Measurements from ENCODE around the gene SLC38A5. TPM values are rescaled to one million over a fixed set of nuclear protein-coding genes. Genes with fewer than 3 reads are reported as not detected.

SLC38A5 gene
- total RNA-seq, 1 donor from 2014 or later, result 28.3 TPM

- Histone ChIP-seq H3K27me3 (ENCODE audit: control insufficient read depth, insufficient read depth, low read length) (no peaks in the 10 kb centered on the region), H3K36me3 (ENCODE audit: control insufficient read depth, insufficient read depth, low read length) (no peaks in the 10 kb centered on the region), H3K4me3 (ENCODE audit: low read depth, low read length) (no peak overlapping the region)
- TF ChIP-seq CTCF (IDR thresholded peaks at IDR 0.05; ENCODE audit: insufficient read depth, low read length, poor library complexity, severe bottlenecking), result no peak
- no peak for DNase-seq (ENCODE audit: low read depth)
These were observed 10.1 kb upstream of the SLC38A5 start for GRCh38 chrX:48480142-48480541.

GRCh38 chrX:48478806-48479205 is 8.7 kb upstream of the SLC38A5 start:
- H3K36me3 ChIP-seq (ENCODE audit: control insufficient read depth, insufficient read depth, low read length), result no peaks in the 10 kb centered on the region
- no peaks in the 10 kb centered on the region for H3K27me3 ChIP-seq (ENCODE audit: control insufficient read depth, insufficient read depth, low read length)
- TF ChIP-seq CTCF (IDR thresholded peaks at IDR 0.05; ENCODE audit: insufficient read depth, low read length, poor library complexity, severe bottlenecking), result no peak
- DNase-seq (ENCODE audit: low read depth), result no peak
- H3K4me3 ChIP-seq (ENCODE audit: low read depth, low read length), result no peak overlapping the region

- no peak for DNase-seq (ENCODE audit: low read depth)
- no peak for TF ChIP-seq CTCF (IDR thresholded peaks at IDR 0.05; ENCODE audit: insufficient read depth, low read length, poor library complexity, severe bottlenecking)
- H3K36me3 ChIP-seq (ENCODE audit: control insufficient read depth, insufficient read depth, low read length), result no peaks in the 10 kb centered on the region
These were observed 8.1 kb upstream of the SLC38A5 start for GRCh38 chrX:48477960-48478755.

GRCh38 chrX:48476919-48477318 is 6.9 kb upstream of the SLC38A5 start:
- no peaks in the 10 kb centered on the region for H3K36me3 ChIP-seq (ENCODE audit: control insufficient read depth, insufficient read depth, low read length)
- no peaks in the 10 kb centered on the region for H3K27me3 ChIP-seq (ENCODE audit: control insufficient read depth, insufficient read depth, low read length)
- H3K4me3 ChIP-seq (ENCODE audit: low read depth, low read length), result peak overlapping the region; percentile 65
- no peak for DNase-seq (ENCODE audit: low read depth)
- TF ChIP-seq CTCF (IDR thresholded peaks at IDR 0.05; ENCODE audit: insufficient read depth, low read length, poor library complexity, severe bottlenecking), result no peak

More at GRCh38 chrX:48477960-48478755, 8.1 kb upstream of the SLC38A5 start:
- no peaks in the 10 kb centered on the region for H3K27me3 ChIP-seq (ENCODE audit: control insufficient read depth, insufficient read depth, low read length)
- no peak overlapping the region for H3K4me3 ChIP-seq (ENCODE audit: low read depth, low read length)

- Histone ChIP-seq H3K27me3 (ENCODE audit: control insufficient read depth, insufficient read depth, low read length) (no peaks in the 10 kb centered on the region), H3K4me3 (ENCODE audit: low read depth, low read length) (peak within 1 kb of the TSS; percentile 65), H3K36me3 (ENCODE audit: control insufficient read depth, insufficient read depth, low read length) (no peaks in the 10 kb centered on the region)
- DNase-seq (ENCODE audit: low read depth), result peak; percentile 70
- no peak for TF ChIP-seq CTCF (IDR thresholded peaks at IDR 0.05; ENCODE audit: insufficient read depth, low read length, poor library complexity, severe bottlenecking)
These were observed 5.9 kb upstream of the SLC38A5 start, which contains the start of gene FTSJ1 for GRCh38 chrX:48475774-48476577. Gene FTSJ1 (plus strand): TSS chrX:48476199. CDS start chrX:48478048, 1,849 bp downstream.
